Lower lobe of right lung (tissue), 2 donors: ENCODE measurements around the gene CAMSAP1. TPM values are rescaled to one million over a fixed set of nuclear protein-coding genes. Genes with fewer than 3 reads are reported as not detected.

Experiments used
- ATAC-seq, 2 donors: fragments of 200-7000 bp; cut with Tn5 transposase; one replicate each; pipeline ENCODE4 v1.9.1; 2020 to 2022; ENCODE audit warnings: mild to moderate bottlenecking in 2 of 2, moderate library complexity in 2 of 2
- DNase-seq: peaks from one replicate; pipeline ENCODE4 v3.0.0-alpha.2; 2020
- H3K27ac ChIP-seq: fragments of 200-600 bp; one replicate; pipeline ENCODE4 v1.8.0; 2022
- H3K27me3 ChIP-seq: fragments of 200-600 bp; one replicate; pipeline ENCODE4 v1.8.0; 2022; ENCODE audit warnings: low read depth
- H3K36me3 ChIP-seq: fragments of 200-600 bp; one replicate; pipeline ENCODE4 v1.8.0; 2022; ENCODE audit warnings: mild to moderate bottlenecking
- H3K4me1 ChIP-seq: fragments of 200-600 bp; one replicate; pipeline ENCODE4 v1.8.0; 2022
- H3K4me3 ChIP-seq: fragments of 200-600 bp; one replicate; pipeline ENCODE4 v1.8.0; 2022; ENCODE audit warnings: mild to moderate bottlenecking
- H3K9me3 ChIP-seq: fragments of 200-600 bp; one replicate; pipeline ENCODE4 v1.8.0; 2022
- intact Hi-C: fragments of 100-400 bp; cut with DNase I; formaldehyde crosslinking; loops from one replicate; pipeline ENCODE4 v1.11.0; 2022
- total RNA-seq: library from RNA; stranded (reverse); fragmentation: NEBNext Ultra II Directional; extraction: Animal tissue kit (Norgen Biotek cat#: 25700); gene quantifications from one replicate; pipeline ENCODE4 v1.2.1, GENCODE V29; 2021
- TF ChIP-seq, protein P1 (sequence below): fragments of 200-600 bp; IDR thresholded peaks from one replicate; pipeline ENCODE4 v1.8.0; 2022; ENCODE audit warnings: antibody characterized with exemption, mild to moderate bottlenecking
- donor health status: DM: no; HTN: yes; CAD: no; lungs with severe emphysema.

CAMSAP1 gene
- total RNA-seq, 1 donor from 2014 or later = 34.4 TPM

DNA sequence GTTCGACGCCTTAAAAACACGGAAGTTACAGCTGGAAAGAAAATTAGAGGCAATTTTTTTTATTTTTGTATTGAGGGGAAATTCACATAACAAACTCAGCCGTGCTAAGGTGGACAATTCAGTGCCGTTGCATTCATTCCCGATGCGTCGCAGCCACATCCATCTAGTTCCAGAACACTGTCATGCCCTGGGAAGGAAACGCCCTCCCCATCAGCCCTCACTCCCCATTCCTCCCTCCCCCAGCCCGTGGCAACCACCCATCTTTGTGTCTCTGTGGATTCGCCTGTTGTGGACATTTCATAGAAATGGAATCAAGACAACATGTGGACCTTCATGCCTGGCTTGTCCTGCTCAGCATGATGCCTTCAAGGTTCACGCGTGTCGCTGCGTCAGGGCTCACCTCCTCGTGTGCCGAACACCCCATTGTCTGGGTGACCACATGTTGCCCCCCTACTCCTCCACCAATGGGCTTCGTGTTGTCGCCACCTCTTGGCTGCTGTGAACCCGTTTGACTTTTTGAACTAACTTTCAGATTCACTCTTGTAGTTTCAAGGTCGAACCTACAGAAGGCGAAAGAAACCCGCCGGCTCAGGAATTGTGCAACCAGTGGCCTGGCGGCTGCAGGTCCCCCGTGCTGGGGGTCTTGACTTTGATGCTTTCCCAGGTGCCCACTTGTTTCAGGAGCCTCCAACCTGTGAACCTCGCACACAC lies 17.4 kb upstream of the CAMSAP1 start:
- intact Hi-C loops = no loop called here
- Histone ChIP-seq H3K4me3 (no peak overlapping the region), H3K36me3 (peaks cover 7% of the 10 kb centered on the region), H3K27ac (no peak overlapping the region), H3K4me1 (no peaks in the 10 kb centered on the region), H3K9me3 (no peaks in the 10 kb centered on the region), H3K27me3 (no peaks in the 10 kb centered on the region)
- DNase-seq (no peak), ATAC-seq (no peak)
- TF ChIP-seq, protein P1, sequence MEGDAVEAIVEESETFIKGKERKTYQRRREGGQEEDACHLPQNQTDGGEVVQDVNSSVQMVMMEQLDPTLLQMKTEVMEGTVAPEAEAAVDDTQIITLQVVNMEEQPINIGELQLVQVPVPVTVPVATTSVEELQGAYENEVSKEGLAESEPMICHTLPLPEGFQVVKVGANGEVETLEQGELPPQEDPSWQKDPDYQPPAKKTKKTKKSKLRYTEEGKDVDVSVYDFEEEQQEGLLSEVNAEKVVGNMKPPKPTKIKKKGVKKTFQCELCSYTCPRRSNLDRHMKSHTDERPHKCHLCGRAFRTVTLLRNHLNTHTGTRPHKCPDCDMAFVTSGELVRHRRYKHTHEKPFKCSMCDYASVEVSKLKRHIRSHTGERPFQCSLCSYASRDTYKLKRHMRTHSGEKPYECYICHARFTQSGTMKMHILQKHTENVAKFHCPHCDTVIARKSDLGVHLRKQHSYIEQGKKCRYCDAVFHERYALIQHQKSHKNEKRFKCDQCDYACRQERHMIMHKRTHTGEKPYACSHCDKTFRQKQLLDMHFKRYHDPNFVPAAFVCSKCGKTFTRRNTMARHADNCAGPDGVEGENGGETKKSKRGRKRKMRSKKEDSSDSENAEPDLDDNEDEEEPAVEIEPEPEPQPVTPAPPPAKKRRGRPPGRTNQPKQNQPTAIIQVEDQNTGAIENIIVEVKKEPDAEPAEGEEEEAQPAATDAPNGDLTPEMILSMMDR = no peak

GRCh38 chr9:135923508-135923907 lies 16.2 kb upstream of the CAMSAP1 start:
- no peak for ATAC-seq
- no peaks in the 10 kb centered on the region for H3K27me3 ChIP-seq
- intact Hi-C loops = no loop called here
- no peak overlapping the region for H3K27ac ChIP-seq
- TF ChIP-seq, protein P1 = no peak
- peak; percentile 4 for DNase-seq
- H3K4me3 ChIP-seq = no peak overlapping the region
- H3K36me3 ChIP-seq = peaks cover 7% of the 10 kb centered on the region
- peaks cover 6% of the 10 kb centered on the region for H3K9me3 ChIP-seq
- H3K4me1 ChIP-seq = no peaks in the 10 kb centered on the region

GRCh38 chr9:135921749-135922310 lies 14.5 kb upstream of the CAMSAP1 start:
- intact Hi-C loops = no loop called here

GRCh38 chr9:135920973-135921585 lies 13.7 kb upstream of the CAMSAP1 start:
- H3K27me3 ChIP-seq = no peaks in the 10 kb centered on the region
- peaks cover 7% of the 10 kb centered on the region for H3K36me3 ChIP-seq
- DNase-seq = no peak
- ATAC-seq = peak; percentile 34 to 45
- intact Hi-C loops = no loop called here
- H3K4me1 ChIP-seq = no peaks in the 10 kb centered on the region
- H3K9me3 ChIP-seq = peaks cover 23% of the 10 kb centered on the region
- no peak overlapping the region for H3K27ac ChIP-seq
- TF ChIP-seq, protein P1 = no peak
- no peak overlapping the region for H3K4me3 ChIP-seq

More at GRCh38 chr9:135921749-135922310, 14.5 kb upstream of the CAMSAP1 start:
- TF ChIP-seq, protein P1 = no peak
- no peak for DNase-seq
- peaks cover 7% of the 10 kb centered on the region for H3K36me3 ChIP-seq
- H3K4me3 ChIP-seq = no peak overlapping the region
- H3K4me1 ChIP-seq = no peaks in the 10 kb centered on the region
- H3K9me3 ChIP-seq = peaks cover 19% of the 10 kb centered on the region
- H3K27ac ChIP-seq = no peak overlapping the region
- no peaks in the 10 kb centered on the region for H3K27me3 ChIP-seq
- no peak for ATAC-seq

GRCh38 chr9:135920256-135920930 lies 13.0 kb upstream of the CAMSAP1 start:
- Histone ChIP-seq H3K4me1 (no peaks in the 10 kb centered on the region), H3K27me3 (no peaks in the 10 kb centered on the region), H3K27ac (no peak overlapping the region), H3K4me3 (no peak overlapping the region), H3K9me3 (peaks cover 30% of the 10 kb centered on the region), H3K36me3 (peaks cover 10% of the 10 kb centered on the region)
- TF ChIP-seq, protein P1 = no peak
- intact Hi-C loops = no loop called here
- no peak for DNase-seq
- ATAC-seq = peak in 1 of 2 donors; percentile 10
